RWPE1 (cell line): ENCODE results near the gene DUSP9.

Source experiments
- CTCF ChIA-PET: fragments of 350-600 bp; sonication (Branson Sonifier 250); formaldehyde crosslinking; extraction: SDS; loops from one replicate; lab custom pipeline; 2021; lab: Yijun Ruan, JAX
- POLR2A ChIA-PET: fragments of 400-600 bp; formaldehyde crosslinking; extraction: SDS; loops from one replicate; lab custom pipeline; 2020; ENCODE audit warnings: antibody characterized with exemption; ENCODE audit not compliant: low non-redundant PET; lab: Yijun Ruan, JAX
- DNase-seq: peaks from one replicate; pipeline ENCODE4 v3.0.0; 2012; ENCODE audit warnings: low spot score
- H3K27ac ChIP-seq: fragments of 450-650 bp; 2 replicates; pipeline ENCODE4 v1.5.1; 2017
- CTCF ChIP-seq: fragments of 450-650 bp; conservative IDR thresholded peaks from 2 replicates; pipeline ENCODE4 v1.5.1; 2017; ENCODE audit warnings: low read depth, mild to moderate bottlenecking

Gene DUSP9

GRCh38 chrX:153609917-153610835 is 36.8 kb upstream of the DUSP9 start:
- no peak overlapping the region for H3K27ac ChIP-seq
- peak; percentile 38 for DNase-seq
- peak; percentile 71 for TF ChIP-seq CTCF
- POLR2A ChIA-PET = no interaction called here
- CTCF ChIA-PET = interaction anchor here (0.6 to 1.4 kb wide), 10 partner anchors 8 to 189 kb away, joined by 3 to 12 read pairs (median 4); no protein-coding TSS in a partner anchor

GRCh38 chrX:153610836-153611213 is 36.2 kb upstream of the DUSP9 start:
- TF ChIP-seq CTCF = no peak
- no peak for DNase-seq
- ChIA-PET POLR2A (no interaction called here), CTCF (interaction anchor here (0.7 kb wide), 1 partner anchor 18 kb away, joined by 3 read pairs; no protein-coding TSS in a partner anchor)
- no peak overlapping the region for H3K27ac ChIP-seq

- no peak for TF ChIP-seq CTCF
- H3K27ac ChIP-seq = no peak overlapping the region
- CTCF ChIA-PET = interaction anchor here (0.6 to 0.7 kb wide), 2 partner anchors 57 to 85 kb away, joined by 3 read pairs; no protein-coding TSS in a partner anchor
- no peak for DNase-seq
- POLR2A ChIA-PET = no interaction called here
These were observed 35.5 kb upstream of the DUSP9 start for GRCh38 chrX:153611298-153612095.

- ChIA-PET POLR2A (no interaction called here), CTCF (no interaction called here)
- no peak for DNase-seq
- no peak for TF ChIP-seq CTCF
- no peak overlapping the region for H3K27ac ChIP-seq
These were observed 34.6 kb upstream of the DUSP9 start for GRCh38 chrX:153612413-153612812.

GRCh38 chrX:153614818-153615217 is 32.2 kb upstream of the DUSP9 start:
- POLR2A ChIA-PET = no interaction called here
- no peak for TF ChIP-seq CTCF
- DNase-seq = no peak
- CTCF ChIA-PET = no interaction called here
- no peak overlapping the region for H3K27ac ChIP-seq

GRCh38 chrX:153620576-153620975 is 26.4 kb upstream of the DUSP9 start:
- TF ChIP-seq CTCF = no peak
- no peak overlapping the region for H3K27ac ChIP-seq
- peak; percentile 36 for DNase-seq
- ChIA-PET POLR2A (no interaction called here), CTCF (no interaction called here)
